Activated T-helper 17 cell treated with anti-CD3 and anti-CD28 coated beads, Interleukin-2, amount 50 U/mL, for 72 hours (primary cell): Measurements from ENCODE around the gene TBC1D7. TPM values are rescaled to one million over a fixed set of nuclear protein-coding genes. Genes with fewer than 3 reads are reported as not detected.

Experiments used
- ATAC-seq: fragments of 150-1000 bp; cut with Tn5 transposase; replicated peaks from 2 replicates; pipeline ENCODE4 v1.10.0; 2021; ENCODE audit warnings: mild to moderate bottlenecking, moderate library complexity
- H3K27ac Mint-ChIP-seq: one replicate; pipeline ENCODE4 v1.8.0; 2022; ENCODE audit warnings: mixed read lengths
- H3K27me3 Mint-ChIP-seq: one replicate; pipeline ENCODE4 v1.8.0; 2022; ENCODE audit warnings: mixed read lengths
- H3K36me3 Mint-ChIP-seq: one replicate; pipeline ENCODE4 v1.8.0; 2022; ENCODE audit warnings: low read depth, mild to moderate bottlenecking, mixed read lengths
- H3K4me1 Mint-ChIP-seq: one replicate; pipeline ENCODE4 v1.8.0; 2022; ENCODE audit warnings: mixed read lengths
- H3K4me3 Mint-ChIP-seq: one replicate; pipeline ENCODE4 v1.8.0; 2022; ENCODE audit warnings: mild to moderate bottlenecking, mixed read lengths
- H3K9me3 Mint-ChIP-seq: one replicate; pipeline ENCODE4 v1.8.0; 2022; ENCODE audit warnings: mixed read lengths
- total RNA-seq, 2 donors: library from RNA; stranded (reverse); gene quantifications; one replicate each; pipeline ENCODE4 v1.2.3, GENCODE V29; 2022

The TBC1D7 gene
- total RNA-seq, 2 donors from 2014 or later = 9.6 to 16.2 TPM

DNA sequence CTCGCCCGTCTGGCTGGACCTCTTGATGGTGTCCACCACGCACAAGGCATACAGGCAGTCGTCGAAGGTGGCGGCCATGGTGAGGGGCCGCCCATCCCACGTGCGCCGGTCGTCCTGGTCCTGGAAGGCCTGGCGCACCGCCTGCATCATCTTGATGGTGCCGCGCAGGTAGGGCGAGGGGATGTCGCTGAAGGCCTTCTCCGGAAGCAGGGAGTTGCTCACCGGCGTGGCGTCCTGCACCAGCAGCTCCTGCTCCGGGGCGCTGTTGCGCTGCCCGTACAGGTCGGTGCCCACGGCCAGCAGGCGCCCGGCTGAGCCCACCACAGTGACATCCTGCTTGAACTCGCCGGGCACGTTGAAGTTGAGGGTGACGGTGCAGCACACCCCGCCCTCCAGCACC is 36.5 kb upstream of the TBC1D7 start:
- no peaks in the 10 kb centered on the region for H3K4me1 Mint-ChIP-seq
- no peaks in the 10 kb centered on the region for H3K9me3 Mint-ChIP-seq
- no peaks in the 10 kb centered on the region for H3K27me3 Mint-ChIP-seq
- no peak overlapping the region for H3K4me3 Mint-ChIP-seq
- H3K36me3 Mint-ChIP-seq = no peaks in the 10 kb centered on the region
- H3K27ac Mint-ChIP-seq = no peak overlapping the region
- ATAC-seq = no peak

DNA sequence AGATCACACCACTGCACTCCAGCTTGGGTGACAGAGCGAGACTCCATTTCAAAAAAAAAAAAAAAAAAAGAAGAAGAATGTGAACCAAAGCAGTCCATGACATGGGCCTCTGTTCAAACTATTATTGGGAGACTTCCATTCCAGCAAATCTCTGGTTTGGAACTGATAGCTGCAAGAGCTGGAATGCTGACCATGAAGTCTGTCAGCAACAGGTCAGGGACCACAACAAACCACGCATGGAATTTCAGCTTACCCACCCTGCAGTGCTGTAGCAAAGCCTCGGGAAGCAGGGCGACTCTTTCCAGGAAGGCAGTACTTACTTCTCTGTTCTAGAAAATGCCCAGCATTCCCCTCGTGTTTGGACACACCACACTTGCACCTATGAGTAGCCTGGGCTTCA is 34.1 kb upstream of the TBC1D7 start:
- Mint-ChIP-seq H3K4me3 (no peak overlapping the region), H3K9me3 (no peaks in the 10 kb centered on the region), H3K36me3 (no peaks in the 10 kb centered on the region), H3K27ac (no peak overlapping the region), H3K27me3 (no peaks in the 10 kb centered on the region), H3K4me1 (no peaks in the 10 kb centered on the region)
- ATAC-seq = no peak

DNA sequence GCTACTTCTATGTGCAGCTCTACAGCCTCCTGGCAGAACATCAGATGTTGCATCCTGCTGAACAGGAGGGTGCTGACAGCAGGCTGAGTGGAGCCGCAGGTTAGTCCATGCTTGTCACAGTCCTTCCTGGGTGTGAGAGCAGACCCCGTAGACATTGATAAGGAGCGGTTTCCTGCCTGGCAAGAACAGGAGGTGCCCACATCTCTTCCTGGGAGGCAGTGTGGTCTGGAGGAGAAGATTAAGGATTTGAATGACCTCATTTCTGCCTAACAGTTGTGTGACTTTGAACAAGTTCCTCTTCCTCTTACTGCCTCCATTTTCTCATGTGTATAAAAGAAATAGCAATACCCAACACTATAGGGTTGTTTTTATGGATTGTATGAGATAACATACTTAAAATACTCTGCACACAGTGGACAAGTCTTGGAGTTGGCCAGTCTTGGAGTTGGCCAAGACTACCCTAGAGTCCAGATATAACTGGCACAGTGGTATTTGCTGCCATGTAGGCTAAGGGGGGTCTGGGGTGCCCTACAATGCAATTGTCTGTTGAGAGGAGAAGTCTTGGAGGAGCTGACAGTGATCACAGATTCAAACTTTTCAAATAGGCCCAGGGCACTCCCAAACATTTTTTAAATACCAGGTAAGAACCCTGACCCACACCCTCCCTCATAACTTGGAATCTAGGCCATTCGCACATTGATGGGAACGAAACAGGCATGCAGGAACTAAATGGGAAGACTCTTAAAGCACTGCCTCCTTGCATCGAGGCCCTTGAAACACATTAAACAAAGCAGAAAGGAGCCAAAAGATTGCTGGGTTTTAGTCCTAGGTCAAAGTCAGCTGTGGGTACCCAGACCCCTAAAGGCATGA is 32.6 kb upstream of the TBC1D7 start:
- Mint-ChIP-seq H3K9me3 (no peaks in the 10 kb centered on the region), H3K27me3 (no peaks in the 10 kb centered on the region)

DNA sequence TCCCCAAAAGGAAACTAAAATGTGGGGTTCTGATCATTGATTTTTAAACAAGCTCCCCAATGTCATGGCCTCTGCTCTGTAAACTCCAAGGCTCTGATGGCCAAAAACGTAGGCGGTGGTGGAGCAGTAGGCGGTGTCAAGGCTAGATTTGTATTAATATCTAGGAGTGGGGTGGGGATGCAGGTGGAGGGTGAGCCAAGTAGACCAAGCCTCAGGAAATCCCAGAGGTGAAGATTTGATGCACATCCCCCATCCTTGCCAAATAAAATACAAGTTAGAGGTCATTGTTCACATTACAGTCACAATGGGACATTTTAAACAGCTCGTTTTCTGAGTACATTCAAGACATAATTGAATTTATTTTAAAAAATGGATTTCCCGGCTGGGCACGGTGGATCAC is 30.9 kb upstream of the TBC1D7 start:
- Mint-ChIP-seq H3K4me1 (peaks cover 27% of the 10 kb centered on the region), H3K27ac (no peak overlapping the region), H3K9me3 (no peaks in the 10 kb centered on the region), H3K36me3 (no peaks in the 10 kb centered on the region), H3K27me3 (no peaks in the 10 kb centered on the region), H3K4me3 (no peak overlapping the region)
- no peak for ATAC-seq

More for the DNA sequence above, 32.6 kb upstream of the TBC1D7 start:
- ATAC-seq = no peak
- H3K27ac Mint-ChIP-seq = no peak overlapping the region
- peaks cover 11% of the 10 kb centered on the region for H3K4me1 Mint-ChIP-seq
- H3K36me3 Mint-ChIP-seq = no peaks in the 10 kb centered on the region
- H3K4me3 Mint-ChIP-seq = no peak overlapping the region

DNA sequence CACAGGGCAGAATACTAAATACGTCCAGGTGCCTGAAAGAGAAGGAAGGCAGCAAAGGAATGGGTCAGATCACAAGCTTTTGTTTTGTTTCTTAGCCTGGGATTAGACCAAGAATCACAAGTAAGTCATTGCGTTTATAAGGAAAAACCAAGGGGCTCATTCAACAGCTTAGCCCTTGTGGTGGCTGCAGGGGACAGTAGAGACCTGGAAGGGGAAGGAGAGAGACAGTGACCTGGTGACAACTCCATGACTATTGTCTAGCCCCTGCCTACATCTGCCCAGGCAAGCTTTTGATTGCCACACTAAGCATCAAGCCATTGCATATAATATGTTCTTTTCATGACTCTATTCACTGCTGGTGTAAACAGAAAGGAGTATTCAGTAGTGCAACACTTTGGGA is 30.2 kb upstream of the TBC1D7 start:
- Mint-ChIP-seq H3K27ac (no peak overlapping the region), H3K4me3 (no peak overlapping the region), H3K4me1 (peaks cover 30% of the 10 kb centered on the region), H3K36me3 (no peaks in the 10 kb centered on the region), H3K9me3 (no peaks in the 10 kb centered on the region), H3K27me3 (no peaks in the 10 kb centered on the region)
- no peak for ATAC-seq

DNA sequence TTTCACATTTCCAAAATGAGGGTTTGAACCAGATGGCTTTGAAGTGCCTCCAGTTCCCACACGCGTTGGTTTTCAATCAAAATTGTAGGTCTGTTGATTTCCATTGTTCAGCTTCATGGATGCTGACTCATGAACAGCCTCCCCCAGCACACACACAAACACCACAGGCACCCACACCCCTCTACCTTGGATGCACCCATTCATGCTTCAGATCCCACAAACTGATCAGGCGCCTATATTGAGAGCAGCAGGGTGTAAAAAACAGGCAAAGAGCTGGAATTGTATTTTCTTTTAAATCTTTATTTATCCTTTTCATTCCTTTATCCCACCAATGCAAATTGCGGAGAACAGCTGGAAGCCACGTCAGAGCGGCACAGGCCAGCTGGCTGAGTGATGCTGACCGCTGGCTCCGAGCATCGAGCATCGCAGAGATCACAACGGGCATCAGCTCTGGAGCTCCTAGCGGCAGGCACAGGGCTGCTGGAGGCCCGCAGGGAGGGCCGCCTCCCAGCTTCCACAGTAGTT is 29.3 kb upstream of the TBC1D7 start:
- no peaks in the 10 kb centered on the region for H3K27me3 Mint-ChIP-seq
- no peak overlapping the region for H3K4me3 Mint-ChIP-seq
- H3K36me3 Mint-ChIP-seq = no peaks in the 10 kb centered on the region
- ATAC-seq = no peak
- H3K4me1 Mint-ChIP-seq = peaks cover 32% of the 10 kb centered on the region
- H3K9me3 Mint-ChIP-seq = no peaks in the 10 kb centered on the region
- no peak overlapping the region for H3K27ac Mint-ChIP-seq

DNA sequence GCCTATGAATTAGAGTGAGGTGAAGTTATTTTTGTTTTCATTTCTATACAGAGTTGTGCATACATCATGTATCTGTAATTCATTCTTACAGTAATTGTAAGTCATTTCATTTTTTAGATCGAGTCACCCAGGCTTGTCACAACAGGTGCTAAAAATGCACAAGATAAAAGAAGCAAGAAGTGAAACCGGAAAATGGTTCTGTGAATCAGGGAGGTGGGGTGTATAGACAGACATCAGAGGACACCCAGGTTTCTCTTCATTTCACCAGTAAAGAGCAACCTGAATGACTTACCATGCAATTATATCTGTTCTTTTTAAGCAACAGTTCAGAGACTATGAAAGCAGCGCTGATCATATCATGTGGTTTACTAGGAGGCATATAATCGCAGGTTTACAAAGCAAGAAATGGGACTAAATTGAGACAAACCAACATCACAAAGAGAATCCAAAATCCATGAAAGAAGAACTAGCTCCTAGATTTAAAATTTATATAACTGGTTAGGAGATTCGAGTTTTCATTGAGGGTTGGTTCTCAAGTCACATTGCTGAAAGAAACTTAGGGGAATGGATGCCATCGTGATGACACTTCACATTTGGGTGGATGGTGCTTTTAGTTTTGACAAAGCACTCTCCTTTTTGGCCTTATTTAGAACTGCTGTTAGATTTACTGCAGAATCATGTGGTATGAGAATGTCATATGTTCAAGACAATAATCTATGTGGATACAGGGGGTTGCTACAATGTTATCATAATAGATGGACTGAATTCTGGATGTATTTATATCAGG is 27.9 kb upstream of the TBC1D7 start:
- Mint-ChIP-seq H3K36me3 (no peaks in the 10 kb centered on the region), H3K4me3 (peak overlapping the region; percentile 78), H3K4me1 (peaks cover 32% of the 10 kb centered on the region), H3K27ac (peak overlapping the region; percentile 96), H3K9me3 (no peaks in the 10 kb centered on the region), H3K27me3 (no peaks in the 10 kb centered on the region)
- peak; percentile 92 for ATAC-seq

DNA sequence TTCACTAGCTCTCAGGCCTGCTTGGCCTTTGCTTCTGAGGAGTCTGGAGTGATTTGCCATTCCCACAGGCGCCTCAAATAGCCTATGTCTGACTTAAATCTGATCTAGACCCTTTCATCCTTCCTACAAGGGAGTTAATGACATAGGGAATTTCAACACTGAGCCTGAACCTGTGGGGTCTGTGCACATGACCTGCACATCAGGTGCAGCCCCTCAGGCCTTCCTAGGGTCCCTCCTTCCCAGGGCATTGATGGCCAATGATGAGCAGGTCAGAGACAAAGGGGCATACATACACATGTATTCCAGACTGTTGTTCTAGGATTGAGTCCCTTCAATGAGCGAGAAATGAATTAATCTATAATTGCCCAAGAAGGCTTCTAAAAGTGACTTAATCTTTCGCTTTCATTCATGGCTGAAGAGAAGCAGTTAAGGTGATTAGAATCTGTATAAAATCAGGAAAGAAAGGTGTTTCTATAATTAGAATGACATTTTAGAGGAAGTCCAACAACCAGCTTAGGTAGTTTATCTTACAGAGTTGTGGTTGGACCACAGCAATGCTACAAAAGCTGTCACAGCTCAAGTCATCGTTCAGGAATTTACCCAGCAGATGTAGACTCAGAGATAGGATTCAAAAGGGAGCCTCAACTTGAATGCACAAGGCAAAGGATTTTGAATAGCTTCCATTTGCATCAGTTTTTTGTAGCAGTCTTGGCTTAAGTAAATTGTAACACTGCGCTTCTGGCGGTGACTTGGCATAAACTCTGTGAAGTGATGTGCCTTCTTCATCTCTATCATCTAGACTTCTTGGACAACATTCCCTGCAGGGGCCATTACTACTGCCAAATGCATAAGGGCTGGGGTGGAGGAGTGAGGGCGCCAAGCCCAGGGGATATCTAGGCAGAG is 27.0 kb upstream of the TBC1D7 start:
- Mint-ChIP-seq H3K4me3 (peak overlapping the region; percentile 78), H3K27me3 (no peaks in the 10 kb centered on the region), H3K27ac (peak overlapping the region; percentile 96), H3K36me3 (no peaks in the 10 kb centered on the region), H3K4me1 (peaks cover 32% of the 10 kb centered on the region), H3K9me3 (no peaks in the 10 kb centered on the region)
- ATAC-seq = peak; percentile 85

DNA sequence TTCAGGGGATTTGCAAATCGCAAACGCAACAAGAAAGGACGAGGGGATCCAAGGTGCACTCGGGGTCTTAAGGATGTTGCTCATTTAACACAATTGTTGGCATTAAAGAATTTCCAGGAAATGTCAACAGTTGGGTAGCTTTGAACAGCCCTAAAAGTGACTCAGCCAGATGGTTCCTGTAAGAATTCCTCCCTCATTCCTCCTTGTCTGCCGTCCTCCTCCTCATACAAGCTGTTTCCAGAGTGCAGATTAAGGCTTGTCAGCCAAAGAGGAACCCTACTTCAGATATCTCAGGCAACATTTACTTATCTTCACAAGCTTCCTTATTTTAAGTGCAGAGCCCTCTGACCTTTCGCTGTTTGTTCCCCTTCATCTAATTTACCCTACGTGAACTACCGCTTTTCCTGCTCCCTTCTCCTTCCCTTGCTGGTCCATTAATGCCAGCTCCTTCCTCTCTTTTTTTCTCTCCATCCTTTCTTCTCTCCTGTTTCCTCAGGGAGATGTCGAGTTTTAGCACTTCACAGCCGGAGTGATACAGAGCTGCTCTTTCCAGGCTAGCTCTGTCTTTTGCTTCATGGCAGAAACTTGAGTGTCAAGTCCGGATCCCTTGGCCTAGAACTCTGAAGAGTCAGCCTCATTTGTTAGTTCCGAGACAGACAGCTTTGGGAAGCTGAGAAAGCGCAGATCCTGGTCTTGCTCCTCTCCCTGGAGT is 26.1 kb upstream of the TBC1D7 start:
- no peaks in the 10 kb centered on the region for H3K36me3 Mint-ChIP-seq
- peaks cover 32% of the 10 kb centered on the region for H3K4me1 Mint-ChIP-seq
- H3K4me3 Mint-ChIP-seq = peak overlapping the region; percentile 78
- no peaks in the 10 kb centered on the region for H3K27me3 Mint-ChIP-seq
- H3K27ac Mint-ChIP-seq = peak overlapping the region; percentile 96
- no peaks in the 10 kb centered on the region for H3K9me3 Mint-ChIP-seq
- no peak for ATAC-seq

DNA sequence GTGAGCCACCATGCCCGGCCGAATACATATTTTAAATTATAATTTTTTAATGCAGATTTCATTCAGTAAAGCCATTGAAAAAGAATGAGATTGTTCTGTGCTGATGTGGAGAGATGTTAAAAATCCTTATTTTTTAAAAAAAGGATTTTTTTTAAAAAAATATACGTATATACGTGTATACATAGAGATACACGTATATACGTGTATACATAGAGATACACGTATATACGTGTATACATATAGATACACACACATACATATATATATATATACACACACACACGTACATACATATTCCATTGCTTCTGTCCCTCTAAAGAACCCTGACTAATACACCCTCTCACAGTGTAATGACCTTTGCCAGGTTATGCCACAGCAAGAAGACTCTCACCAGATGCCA is 23.8 kb upstream of the TBC1D7 start:
- Mint-ChIP-seq H3K4me3 (no peak overlapping the region), H3K27me3 (no peaks in the 10 kb centered on the region), H3K9me3 (no peaks in the 10 kb centered on the region), H3K27ac (no peak overlapping the region), H3K36me3 (no peaks in the 10 kb centered on the region), H3K4me1 (peaks cover 32% of the 10 kb centered on the region)
- no peak for ATAC-seq

DNA sequence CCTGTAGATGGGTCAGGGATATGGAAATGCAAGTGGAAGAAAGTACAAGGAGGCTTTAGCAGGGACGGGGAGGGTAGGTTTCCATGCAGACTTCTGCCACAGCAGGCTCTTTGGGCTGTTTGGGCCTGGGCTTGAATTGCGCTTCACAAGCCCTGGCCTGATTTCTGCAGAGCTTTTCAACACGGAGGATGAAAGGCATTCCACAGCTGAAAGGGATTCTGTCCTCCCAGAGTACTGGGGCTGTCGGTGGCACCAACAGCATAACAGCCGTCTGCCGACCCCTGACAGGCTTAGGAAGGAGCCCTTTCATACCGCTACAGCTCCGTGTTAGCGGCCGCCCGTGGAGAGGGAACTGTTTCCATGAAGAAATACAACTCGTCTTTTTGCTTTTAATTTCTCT is 22.9 kb upstream of the TBC1D7 start:
- H3K4me1 Mint-ChIP-seq = peaks cover 25% of the 10 kb centered on the region
- ATAC-seq = no peak
- no peaks in the 10 kb centered on the region for H3K9me3 Mint-ChIP-seq
- H3K36me3 Mint-ChIP-seq = no peaks in the 10 kb centered on the region
- no peaks in the 10 kb centered on the region for H3K27me3 Mint-ChIP-seq
- no peak overlapping the region for H3K27ac Mint-ChIP-seq
- H3K4me3 Mint-ChIP-seq = no peak overlapping the region

DNA sequence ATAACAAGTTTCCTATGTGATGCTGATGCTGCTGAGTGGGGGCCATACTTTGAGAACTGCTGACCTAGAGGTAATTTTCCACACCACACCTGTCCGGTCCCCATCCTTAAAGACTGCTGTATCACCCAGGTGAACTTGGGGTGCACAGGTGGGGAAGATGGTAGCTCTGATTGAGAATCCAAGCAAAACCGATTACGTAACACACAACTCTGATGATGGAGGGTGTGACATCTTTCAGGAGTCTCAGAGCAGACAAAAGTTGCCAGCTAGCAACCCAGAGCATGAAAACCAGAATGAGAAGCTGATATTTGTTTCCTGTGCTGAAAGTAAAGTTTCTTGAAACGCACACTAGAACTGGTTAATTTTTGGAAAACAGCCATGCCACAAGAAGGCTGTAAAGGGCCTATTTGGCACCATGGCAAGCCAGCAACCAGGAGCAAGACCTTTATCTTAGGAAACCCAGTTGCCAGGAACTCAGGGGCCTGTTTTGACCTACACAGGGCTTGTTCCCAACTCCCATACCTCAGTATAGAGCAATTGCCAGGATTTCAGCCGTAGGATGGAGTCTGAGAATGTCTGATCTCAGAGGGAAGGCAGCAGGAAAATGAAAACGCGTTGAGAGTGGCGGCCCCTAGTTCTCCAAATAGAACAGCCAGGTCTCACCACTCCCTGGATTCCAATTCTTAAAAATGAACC is 21.6 kb upstream of the TBC1D7 start:
- no peaks in the 10 kb centered on the region for H3K27me3 Mint-ChIP-seq
- no peak overlapping the region for H3K4me3 Mint-ChIP-seq
- no peaks in the 10 kb centered on the region for H3K36me3 Mint-ChIP-seq
- no peaks in the 10 kb centered on the region for H3K9me3 Mint-ChIP-seq
- H3K27ac Mint-ChIP-seq = no peak overlapping the region
- no peak for ATAC-seq
- peaks cover 12% of the 10 kb centered on the region for H3K4me1 Mint-ChIP-seq
